ENCODE data around the gene ANKRD27. TPM values are rescaled to one million over a fixed set of nuclear protein-coding genes. Genes with fewer than 3 reads are reported as not detected.

The ANKRD27 gene
- polyA plus RNA-seq, 1 of the 3 experiments (the other 2 are of a cell fraction): 16.5 TPM

- 87% methylated on average over 9 of the region's 9 CpGs for WGBS (ENCODE audit: low lambda C conversion rate)
- Histone ChIP-seq H3K9me3 (no peaks in the 10 kb centered on the region), H3F3A (replicated peaks; ENCODE audit: insufficient read depth) (no peaks in the 10 kb centered on the region), H3K4me2 (no peak overlapping the region), H3K9me2 (no peaks in the 10 kb centered on the region), H3K27ac (ENCODE audit: low read depth in 2 of 2, low read length in 1 of 2) (no peak overlapping the region), H2AFZ (ENCODE audit: low read depth) (no peak overlapping the region), H3K9ac (no peak overlapping the region), H3K79me2 (ENCODE audit: insufficient read depth) (no peaks in the 10 kb centered on the region), H3K4me1 (ENCODE audit: control insufficient read depth in 1 of 2, insufficient read depth in 2 of 2, low read depth in 1 of 2, low read length in 1 of 2) (no peaks in the 10 kb centered on the region), H4K20me1 (ENCODE audit: insufficient read depth) (no peaks in the 10 kb centered on the region), H3K4me3 (ENCODE audit: low read depth in 2 of 2, low read length in 1 of 2) (no peak overlapping the region), H3K36me3 (replicated peaks in 1 of 2; ENCODE audit: control insufficient read depth in 1 of 2, insufficient read depth in 2 of 2, low read length in 1 of 2) (no peaks in the 10 kb centered on the region), H3K27me3 (ENCODE audit: insufficient read depth) (no peaks in the 10 kb centered on the region)
- no peak for DNase-seq
- POLR2A ChIA-PET: no interaction called here
- CTCF ChIA-PET: interaction anchor here (0.7 to 1.6 kb wide), 2 partner anchors 99 to 1895 kb away, joined by 3 to 5 read pairs; no protein-coding TSS in a partner anchor
- TF ChIP-seq TEAD4 (IDR thresholded peaks at IDR 0.05; ENCODE audit: borderline replicate concordance, insufficient read depth): no peak
- no peak for TF ChIP-seq YY1 (IDR thresholded peaks at IDR 0.05; ENCODE audit: low read depth)
- TF ChIP-seq USF1 (IDR thresholded peaks at IDR 0.05; ENCODE audit: borderline replicate concordance, low read depth): no peak
- no peak for TF ChIP-seq MAX (IDR thresholded peaks at IDR 0.05; ENCODE audit: low read depth)
- TF ChIP-seq NRF1 (IDR thresholded peaks at IDR 0.05; ENCODE audit: low read depth, low read length): no peak
- no peak for TF ChIP-seq EZH2phosphoT487 (IDR thresholded peaks at IDR 0.05; ENCODE audit: borderline replicate concordance, low read depth)
- no peak for TF ChIP-seq TAF1 (IDR thresholded peaks at IDR 0.05; ENCODE audit: borderline replicate concordance, low read depth, low read length)
- no peak for TF ChIP-seq CTCF (IDR thresholded peaks at IDR 0.05)
- TF ChIP-seq RXRA (IDR thresholded peaks at IDR 0.05; ENCODE audit: borderline replicate concordance, low read depth): no peak
These were observed 111.2 kb downstream of the ANKRD27 start for GRCh38 chr19:32563761-32564160.

GRCh38 chr19:32558607-32559228, 116.3 kb downstream of the ANKRD27 start:
- no peaks in the 10 kb centered on the region for H3K9me2 ChIP-seq
- H3F3A ChIP-seq (replicated peaks; ENCODE audit: insufficient read depth): no peaks in the 10 kb centered on the region
- H3K79me2 ChIP-seq (ENCODE audit: insufficient read depth): no peaks in the 10 kb centered on the region
- no peak overlapping the region for H2AFZ ChIP-seq (ENCODE audit: low read depth)
- 52% methylated on average over 10 of the region's 10 CpGs for WGBS (ENCODE audit: low lambda C conversion rate)
- no peaks in the 10 kb centered on the region for H4K20me1 ChIP-seq (ENCODE audit: insufficient read depth)
- no peak for DNase-seq
- H3K27me3 ChIP-seq (ENCODE audit: insufficient read depth): no peaks in the 10 kb centered on the region
- POLR2A ChIA-PET: no interaction called here
- H3K4me1 ChIP-seq (ENCODE audit: control insufficient read depth in 1 of 2, insufficient read depth in 2 of 2, low read depth in 1 of 2, low read length in 1 of 2): no peaks in the 10 kb centered on the region
- H3K27ac ChIP-seq (ENCODE audit: low read depth in 2 of 2, low read length in 1 of 2): no peak overlapping the region
- no peak for TF ChIP-seq PBX3 (IDR thresholded peaks at IDR 0.05)
- H3K4me3 ChIP-seq (ENCODE audit: low read depth in 2 of 2, low read length in 1 of 2): no peak overlapping the region
- no peaks in the 10 kb centered on the region for H3K36me3 ChIP-seq (replicated peaks in 1 of 2; ENCODE audit: control insufficient read depth in 1 of 2, insufficient read depth in 2 of 2, low read length in 1 of 2)
- CTCF ChIA-PET: interaction anchor here (2.2 kb wide), 1 partner anchor 12 kb away, joined by 16 read pairs; no protein-coding TSS in a partner anchor
- no peak overlapping the region for H3K4me2 ChIP-seq
- no peak overlapping the region for H3K9ac ChIP-seq
- no peaks in the 10 kb centered on the region for H3K9me3 ChIP-seq

All from SK-N-SH (cell line).